PC-3 (cell line): ENCODE results near the gene MPZL1. TPM values are rescaled to one million over a fixed set of nuclear protein-coding genes. Genes with fewer than 3 reads are reported as not detected.

ENCODE experiments used
- ATAC-seq: fragments of 200-7000 bp; cut with Tn5 transposase; 2 replicates; pipeline ENCODE4 v1.9.1; 2020; ENCODE audit warnings: mild to moderate bottlenecking, moderate library complexity
- BruUV-seq: library from RNA; stranded (reverse); fragments of 400-500 nt; replicated peaks from 2 replicates; lab custom pipeline; 2021; lab: Mats Ljungman, UMichigan
- CTCF ChIA-PET: fragments of 300-600 bp; sonication (Branson Sonifier 250); formaldehyde crosslinking; loops from one replicate; lab custom pipeline; 2022; ENCODE audit warnings: antibody characterized with exemption; lab: Charles Lee
- POLR2A ChIA-PET: fragments of 300-600 bp; sonication (Branson Sonifier 250); formaldehyde crosslinking; loops from one replicate; lab custom pipeline; 2022; ENCODE audit warnings: antibody characterized with exemption; ENCODE audit not compliant: unreplicated experiment; lab: Charles Lee
- DNase-seq: peaks from one replicate; pipeline ENCODE4 v3.0.0-alpha.2; 2015
- H2AFZ ChIP-seq: fragments of 300-600 bp; sonication (generic); 2 replicates; pipeline ENCODE4 v1.6.0; 2016; ENCODE audit warnings: antibody characterized with exemption, low read length
- H3F3A ChIP-seq: fragments of 300-600 bp; sonication (generic); one replicate; pipeline ENCODE4 v1.6.0; 2017; ENCODE audit warnings: antibody characterized with exemption, low read length, control low read depth, mild to moderate bottlenecking; ENCODE audit not compliant: unreplicated experiment
- H3K27ac ChIP-seq: fragments of 300-600 bp; sonication (generic); 2 replicates; pipeline ENCODE4 v1.5.1; 2016; ENCODE audit warnings: mild to moderate bottlenecking, low read length
- H3K27me3 ChIP-seq: fragments of 300-600 bp; sonication (generic); 2 replicates; pipeline ENCODE4 v1.6.1; 2016; ENCODE audit warnings: low read length, mixed read lengths
- H3K36me3 ChIP-seq: fragments of 300-600 bp; sonication (generic); 2 replicates; pipeline ENCODE4 v1.6.1; 2016; ENCODE audit warnings: low read depth, mixed run types, low read length, mixed read lengths
- H3K4me1 ChIP-seq: fragments of 300-600 bp; sonication (generic); 2 replicates; pipeline ENCODE4 v1.5.1; 2016; ENCODE audit warnings: low read length; ENCODE audit not compliant: insufficient read depth
- H3K4me2 ChIP-seq: fragments of 300-600 bp; sonication (generic); 2 replicates; pipeline ENCODE4 v1.6.0; 2016; ENCODE audit warnings: low read length
- H3K4me3 ChIP-seq: fragments of 300-600 bp; sonication (generic); 2 replicates; pipeline ENCODE4 v1.5.1; 2016; ENCODE audit warnings: mild to moderate bottlenecking, low read length, mixed read lengths
- H3K79me2 ChIP-seq: fragments of 300-600 bp; sonication (generic); 2 replicates; pipeline ENCODE4 v1.6.1; 2017; ENCODE audit warnings: low read length, mixed read lengths
- H3K9ac ChIP-seq: fragments of 300-600 bp; sonication (generic); 2 replicates; pipeline ENCODE4 v1.6.0; 2016; ENCODE audit warnings: mild to moderate bottlenecking, low read length
- H3K9me2 ChIP-seq: fragments of 300-600 bp; sonication (generic); replicated peaks from 2 replicates; pipeline ENCODE4 v1.6.1; 2016; ENCODE audit warnings: mixed run types, low read length, mixed read lengths
- H3K9me3 ChIP-seq: fragments of 300-600 bp; sonication (generic); 2 replicates; pipeline ENCODE4 v1.6.1; 2016; ENCODE audit warnings: low read length, mixed read lengths
- H4K20me1 ChIP-seq: fragments of 300-600 bp; sonication (generic); 2 replicates; pipeline ENCODE4 v1.6.1; 2016; ENCODE audit warnings: low read length, mixed read lengths
- CTCF ChIP-seq: fragments of 300-600 bp; sonication (generic); conservative IDR thresholded peaks from 2 replicates; pipeline ENCODE4 v1.5.1; 2017; ENCODE audit warnings: antibody characterized with exemption, low read depth, mild to moderate bottlenecking, low read length
- EZH2 ChIP-seq: fragments of 300-600 bp; sonication (generic); IDR thresholded peaks from one replicate; pipeline ENCODE4 v1.6.1; 2017; ENCODE audit warnings: antibody characterized with exemption, mild to moderate bottlenecking, low read length; ENCODE audit not compliant: unreplicated experiment
- EZH2phosphoT487 ChIP-seq: fragments of 300-600 bp; sonication (generic); IDR thresholded peaks from 2 replicates; pipeline ENCODE4 v1.6.1; 2018; ENCODE audit warnings: mild to moderate bottlenecking, antibody characterized with exemption, low read length, borderline replicate concordance
- intact Hi-C: fragments of 100-400 bp; cut with micrococcal nuclease; formaldehyde crosslinking; loops from 2 replicates; pipeline ENCODE4 v1.9.0; 2023
- total RNA-seq: library from RNA; depleted of rRNA; stranded (reverse); fragments of >200 nt; gene quantifications from 2 replicates; pipeline ENCODE4 v1.2.3, GENCODE V29; 2014

MPZL1 gene
- total RNA-seq, 1 experiment from 2014 or later = 86.5 TPM

DNA sequence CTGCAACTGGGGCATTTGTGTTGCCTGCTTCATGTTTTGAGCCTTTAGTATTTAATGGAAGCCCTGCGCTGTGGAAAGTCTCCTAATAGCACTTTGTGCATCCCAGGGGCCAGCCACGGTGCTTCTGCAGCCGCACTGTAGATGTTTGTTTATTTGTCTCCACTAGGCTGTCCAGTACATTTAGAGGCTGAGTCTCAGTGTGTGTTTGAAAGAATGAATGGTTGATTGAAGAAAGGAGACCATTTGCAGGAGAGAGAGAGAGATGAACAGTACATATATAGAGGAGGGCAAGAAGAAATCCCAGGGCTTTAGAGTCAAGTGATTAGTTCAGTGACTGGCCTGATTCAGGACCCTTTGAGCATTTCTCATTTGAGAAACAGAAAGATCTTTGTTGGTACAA, 33.9 kb downstream of the MPZL1 start:
- CTCF ChIA-PET = no interaction called here
- intact Hi-C loops = no loop called here

DNA sequence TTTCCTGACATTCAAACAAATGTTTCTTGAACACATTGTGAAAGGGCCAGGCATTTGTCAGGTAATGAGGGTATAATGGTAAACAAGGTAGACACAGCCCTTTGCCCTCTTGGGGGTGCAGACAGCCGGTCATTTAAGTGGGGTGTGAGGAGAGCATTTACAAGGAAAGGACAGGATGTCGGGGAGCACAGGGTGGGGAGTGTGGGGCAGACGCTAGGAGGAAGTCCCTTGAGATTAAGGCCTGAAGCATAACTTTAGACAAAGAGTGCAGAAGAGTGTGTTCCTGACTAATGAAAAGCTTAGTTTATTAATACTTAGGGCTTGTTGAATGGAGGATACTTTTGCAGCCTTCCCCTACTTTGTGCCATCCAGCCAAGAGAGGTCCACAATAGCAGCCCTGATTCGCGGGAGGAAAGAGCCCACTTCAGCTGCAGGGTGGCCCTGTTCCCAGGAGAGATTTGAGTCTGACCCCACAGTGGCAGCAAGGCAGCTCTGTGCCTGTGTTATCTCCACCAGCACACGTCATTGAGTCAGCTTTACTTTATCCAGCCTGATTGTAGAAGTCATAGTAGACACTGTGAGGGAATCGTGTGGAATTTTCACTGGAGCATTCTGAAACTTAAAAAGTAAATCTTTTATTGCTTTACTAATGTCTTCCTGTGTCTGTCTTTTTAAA, 35.1 kb downstream of the MPZL1 start:
- ATAC-seq (no peak), DNase-seq (no peak)
- BruUV-seq = no TSS peak
- Histone ChIP-seq H3K4me3 (no peak overlapping the region), H3K4me2 (no peak overlapping the region), H3K36me3 (no peaks in the 10 kb centered on the region), H3K9me2 (no peaks in the 10 kb centered on the region), H4K20me1 (no peaks in the 10 kb centered on the region), H2AFZ (no peak overlapping the region), H3K27ac (no peak overlapping the region), H3K9me3 (no peaks in the 10 kb centered on the region), H3F3A (no peaks in the 10 kb centered on the region), H3K4me1 (peaks cover 13% of the 10 kb centered on the region), H3K79me2 (peaks cover 76% of the 10 kb centered on the region), H3K27me3 (no peaks in the 10 kb centered on the region), H3K9ac (no peak overlapping the region)
- ChIA-PET CTCF (no interaction called here), POLR2A (no interaction called here)
- intact Hi-C loops = no loop called here
- TF ChIP-seq CTCF = no peak
- no peak for TF ChIP-seq EZH2
- TF ChIP-seq EZH2phosphoT487 = no peak

More for the DNA sequence above, 33.9 kb downstream of the MPZL1 start:
- Histone ChIP-seq H3K9me2 (no peaks in the 10 kb centered on the region), H3K9me3 (no peaks in the 10 kb centered on the region), H2AFZ (no peak overlapping the region), H3K9ac (no peak overlapping the region), H3K4me1 (peaks cover 16% of the 10 kb centered on the region), H3K27me3 (no peaks in the 10 kb centered on the region), H4K20me1 (no peaks in the 10 kb centered on the region), H3K27ac (no peak overlapping the region), H3K4me2 (no peak overlapping the region), H3K4me3 (no peak overlapping the region), H3K79me2 (peaks cover 81% of the 10 kb centered on the region), H3K36me3 (no peaks in the 10 kb centered on the region), H3F3A (no peaks in the 10 kb centered on the region)
- TF ChIP-seq EZH2 (no peak), EZH2phosphoT487 (no peak), CTCF (no peak)
- ATAC-seq (no peak), DNase-seq (no peak)
- no TSS peak for BruUV-seq
- POLR2A ChIA-PET = no interaction called here

DNA sequence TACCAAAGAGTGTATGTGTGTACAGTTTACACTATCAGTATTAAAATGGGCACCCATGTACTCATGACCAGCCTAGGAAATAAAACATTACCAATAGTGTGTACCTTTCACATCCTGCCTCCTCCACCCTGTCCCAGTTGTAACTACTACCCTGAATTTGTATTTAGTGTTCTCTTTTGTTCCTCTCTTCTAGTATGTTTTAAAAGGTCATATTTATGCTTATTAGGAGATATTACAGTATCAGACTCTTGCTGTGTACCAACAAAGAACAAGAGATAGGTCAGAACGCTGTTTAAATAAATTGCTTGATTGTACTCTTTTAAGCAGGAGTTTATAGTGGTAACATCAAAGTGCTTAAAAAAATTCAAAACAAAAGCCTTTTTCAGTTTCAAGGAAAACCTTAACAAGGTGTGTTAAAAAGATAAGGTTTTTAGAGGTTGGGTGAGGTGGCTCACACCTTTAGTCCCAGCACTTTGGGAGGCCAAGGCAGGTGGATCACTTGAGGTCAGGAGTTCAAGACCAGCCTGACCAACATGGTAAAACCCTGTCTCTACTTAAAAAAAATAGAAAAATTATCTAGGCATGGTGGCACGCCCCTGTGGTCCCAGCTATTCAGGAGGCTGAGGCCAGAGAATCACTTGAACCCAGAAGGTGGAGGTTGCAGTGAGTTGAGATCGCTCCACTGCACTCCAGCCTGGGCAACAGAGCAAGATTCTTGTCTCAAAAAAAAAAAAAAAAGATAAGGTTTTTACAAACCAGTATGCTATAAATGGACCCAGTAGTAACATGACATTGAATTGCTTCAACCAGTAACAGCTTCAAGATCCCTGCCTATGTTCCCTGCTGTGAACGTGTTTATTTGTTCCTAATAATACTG, 35.9 kb downstream of the MPZL1 start:
- no TSS peak for BruUV-seq
- TF ChIP-seq EZH2 (no peak), EZH2phosphoT487 (no peak), CTCF (no peak)
- Histone ChIP-seq H3K27ac (no peak overlapping the region), H3F3A (no peaks in the 10 kb centered on the region), H4K20me1 (no peaks in the 10 kb centered on the region), H3K36me3 (no peaks in the 10 kb centered on the region), H3K9me2 (no peaks in the 10 kb centered on the region), H3K4me3 (no peak overlapping the region), H2AFZ (no peak overlapping the region), H3K79me2 (peaks cover 76% of the 10 kb centered on the region), H3K4me2 (no peak overlapping the region), H3K9me3 (no peaks in the 10 kb centered on the region), H3K27me3 (no peaks in the 10 kb centered on the region), H3K4me1 (peaks cover 5% of the 10 kb centered on the region), H3K9ac (no peak overlapping the region)
- ChIA-PET POLR2A (no interaction called here), CTCF (no interaction called here)
- intact Hi-C loops = no loop called here
- DNase-seq = no peak
- no peak for ATAC-seq
